HG02981 (cell line): Measurements from ENCODE around the gene TLR9.
A peak's percentile ranks its signal among the peaks of the same experiment; 100 is the strongest.

Source experiments
- ATAC-seq: cut with Tn5 transposase; IDR thresholded peaks from one replicate; pipeline ENCODE4 v1.9.1; 2021; ENCODE audit warnings: mild to moderate bottlenecking, moderate library complexity; ENCODE audit not compliant: unreplicated experiment

Gene TLR9

DNA sequence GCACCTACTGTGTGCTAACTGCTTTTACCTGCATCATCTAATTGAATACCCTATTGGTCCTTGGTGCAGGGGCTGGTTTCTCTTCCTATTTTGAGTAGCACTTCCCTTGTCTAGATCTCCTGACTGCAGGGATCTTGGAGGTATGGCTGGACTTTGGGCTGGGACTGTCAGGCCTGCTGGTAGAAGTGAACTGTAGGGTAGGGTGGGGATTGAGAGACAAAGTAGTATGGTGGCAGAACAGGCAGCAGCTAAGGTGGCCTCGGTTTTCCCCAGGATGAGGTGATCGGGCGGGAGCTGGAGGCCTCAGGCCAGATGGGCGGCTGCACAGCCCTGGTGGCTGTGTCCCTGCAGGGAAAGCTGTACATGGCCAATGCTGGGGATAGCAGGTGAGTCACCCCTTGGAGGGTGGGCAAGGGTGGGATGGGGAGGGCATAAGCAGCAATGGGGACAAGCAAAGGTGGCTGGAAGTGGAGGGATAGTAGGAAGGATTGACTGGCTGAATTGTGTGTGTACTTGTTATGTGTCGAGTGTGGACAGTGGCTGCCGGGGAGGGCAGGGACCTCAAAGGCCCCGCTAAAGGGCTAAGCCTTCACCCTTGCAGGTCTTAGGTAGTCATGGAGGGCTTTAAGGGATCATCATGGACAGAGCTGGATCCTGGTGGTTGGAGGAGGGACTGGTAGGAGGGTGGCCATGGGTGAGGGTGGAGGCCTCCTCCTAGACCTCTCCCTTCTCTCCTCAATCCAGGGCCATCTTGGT is 22.1 kb upstream of the TLR9 start:
- ATAC-seq = no peak

DNA sequence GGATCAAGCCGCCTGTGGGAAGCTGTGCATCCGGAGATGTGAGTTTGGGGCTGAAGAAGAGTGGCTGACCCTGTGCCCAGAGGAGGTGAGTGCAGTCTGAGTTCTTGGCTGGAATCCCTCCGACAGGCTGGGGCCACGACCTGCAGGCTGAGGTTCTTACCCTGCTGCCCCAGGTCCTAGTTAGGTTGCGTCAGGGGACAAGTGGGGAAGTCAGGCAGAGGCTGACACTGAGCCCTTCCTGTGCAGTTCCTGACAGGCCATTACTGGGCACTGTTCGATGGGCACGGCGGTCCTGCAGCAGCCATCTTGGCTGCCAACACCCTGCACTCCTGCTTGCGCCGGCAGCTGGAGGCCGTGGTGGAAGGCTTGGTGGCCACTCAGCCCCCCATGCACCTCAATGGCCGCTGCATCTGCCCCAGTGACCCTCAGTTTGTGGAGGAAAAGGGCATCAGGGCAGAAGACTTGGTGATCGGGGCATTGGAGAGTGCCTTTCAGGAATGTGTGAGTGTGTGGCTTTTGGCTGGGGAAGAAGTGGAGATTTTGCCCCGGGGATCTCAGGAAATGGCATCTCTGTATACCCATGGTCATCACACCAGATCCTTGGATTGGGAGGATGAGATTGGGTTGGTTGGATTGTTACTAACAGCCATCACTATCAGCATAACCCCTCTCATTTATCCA is 21.4 kb upstream of the TLR9 start:
- no peak for ATAC-seq

DNA sequence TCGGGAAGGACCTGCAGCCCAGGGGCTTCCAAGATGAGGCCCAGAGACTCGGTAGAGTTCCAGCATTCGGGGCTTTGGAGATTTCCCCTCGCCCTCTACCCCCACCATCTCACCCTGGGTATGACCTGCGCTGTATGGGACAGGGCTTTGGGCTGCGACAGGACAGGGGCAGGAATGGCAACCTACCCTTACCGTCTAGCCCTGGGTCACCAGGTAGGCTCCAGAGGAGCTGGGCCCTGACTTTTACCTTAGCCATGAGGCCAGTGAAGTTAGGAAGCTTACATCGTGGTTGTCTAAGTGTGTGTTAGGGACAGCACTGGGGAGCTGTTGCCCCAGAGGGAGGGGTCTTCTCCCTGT is 20.8 kb upstream of the TLR9 start:
- no peak for ATAC-seq

DNA sequence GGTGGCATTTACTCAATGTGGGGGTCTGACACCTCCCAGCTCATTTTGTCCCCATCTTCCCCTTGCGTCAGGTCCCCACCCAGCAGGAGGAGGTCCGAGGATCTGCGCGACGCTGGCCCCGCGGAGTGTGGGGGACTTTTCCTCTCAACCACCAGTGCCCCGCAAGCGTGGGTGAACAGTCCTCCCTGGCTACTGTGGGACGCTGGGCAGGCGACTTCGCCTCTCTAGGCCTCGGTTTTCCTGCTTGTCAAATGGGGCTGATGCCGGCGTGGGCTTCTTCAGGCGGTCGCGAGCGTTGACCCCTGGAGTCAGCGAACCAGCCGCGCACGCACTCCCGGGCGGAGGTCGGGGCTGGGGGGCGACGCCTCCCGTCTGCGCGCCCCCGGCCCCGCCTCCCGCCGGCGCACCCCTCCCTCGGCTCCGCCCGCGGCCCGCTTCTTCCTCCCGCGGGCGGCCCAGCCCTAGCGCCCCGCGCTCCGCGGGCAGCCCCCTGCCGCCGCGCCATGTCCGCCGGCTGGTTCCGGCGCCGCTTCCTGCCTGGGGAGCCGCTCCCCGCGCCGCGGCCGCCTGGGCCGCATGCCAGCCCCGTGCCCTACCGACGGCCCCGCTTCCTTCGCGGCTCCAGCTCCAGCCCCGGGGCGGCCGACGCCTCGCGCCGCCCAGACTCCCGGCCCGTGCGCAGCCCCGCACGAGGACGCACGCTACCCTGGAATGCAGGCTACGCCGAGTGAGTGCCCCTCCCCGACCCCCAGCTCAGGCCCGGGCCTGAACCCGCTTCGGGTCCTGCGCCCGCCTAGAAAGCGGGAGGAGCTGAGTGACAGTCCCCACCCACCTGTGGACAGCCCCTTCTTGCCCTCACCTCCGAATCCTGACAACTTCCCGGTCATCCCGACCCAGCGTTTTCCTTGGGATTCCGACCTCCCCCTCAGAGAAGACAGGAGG is 20.1 kb upstream of the TLR9 start, which contains the start of gene PPM1M:
PPM1M (plus strand) TSS at position 438 of the 942 bp plus-strand sequence; CDS start at position 504, 66 bp downstream.
- ATAC-seq = no peak

DNA sequence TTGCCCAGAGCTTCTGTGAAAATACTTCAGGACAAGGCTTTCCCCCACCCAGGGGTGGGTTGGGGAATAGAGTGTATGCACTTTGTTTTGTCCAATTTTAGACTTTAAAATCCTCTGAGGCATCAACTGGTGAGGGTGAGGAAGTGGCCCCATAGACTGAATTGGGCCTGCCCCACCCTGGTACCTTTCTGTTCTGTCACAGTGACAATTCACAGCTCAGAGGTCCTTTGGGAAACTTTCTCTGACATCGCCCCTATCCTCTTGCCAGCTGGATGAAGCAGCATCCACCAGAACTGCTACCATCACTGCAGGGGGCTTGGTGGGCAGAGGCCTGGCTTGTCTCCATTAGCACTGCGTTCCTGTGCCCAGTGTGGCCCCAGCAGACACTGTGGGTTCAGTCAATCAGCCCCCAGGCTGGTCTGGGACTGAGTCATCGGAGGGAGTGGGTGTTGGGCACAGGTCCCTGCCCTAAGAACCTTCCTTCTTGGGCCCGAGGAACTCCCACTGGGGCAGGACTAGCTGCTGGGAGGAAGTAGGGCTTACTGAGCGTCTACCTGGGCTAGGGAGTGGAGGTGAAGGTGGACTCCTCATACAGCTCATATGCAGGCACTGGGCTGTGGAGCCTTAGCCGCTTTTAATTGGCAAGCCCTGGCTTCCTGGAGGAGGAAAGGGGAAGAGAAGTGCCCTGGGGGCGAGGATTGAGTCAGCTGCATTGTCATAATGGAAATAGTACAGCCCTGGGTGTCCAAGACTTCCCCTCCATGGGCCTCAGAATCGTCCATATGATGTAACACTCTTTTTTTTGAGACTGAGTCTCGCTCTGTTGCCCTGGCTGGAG is 18.6 kb upstream of the TLR9 start:
- ATAC-seq = peak; percentile 40

DNA sequence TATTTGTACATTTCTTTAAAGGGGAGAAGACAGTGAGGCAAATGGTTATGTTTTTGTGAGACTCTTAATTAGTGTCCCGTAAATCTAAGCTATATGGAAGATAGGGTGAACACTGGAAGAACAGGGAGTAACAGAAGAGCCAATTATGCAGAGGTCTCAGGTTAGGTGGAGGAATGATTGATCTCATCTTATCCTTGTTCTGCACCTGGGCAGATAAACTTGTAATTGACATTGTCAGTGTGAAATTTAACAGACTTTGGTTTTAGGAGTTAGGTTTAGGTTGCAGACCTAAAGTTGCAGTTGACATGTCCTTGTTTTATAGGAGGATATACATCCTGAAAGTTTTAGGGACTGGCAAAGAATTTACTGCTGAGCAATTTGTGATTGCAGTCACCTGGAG is 16.6 kb upstream of the TLR9 start:
- ATAC-seq = no peak

DNA sequence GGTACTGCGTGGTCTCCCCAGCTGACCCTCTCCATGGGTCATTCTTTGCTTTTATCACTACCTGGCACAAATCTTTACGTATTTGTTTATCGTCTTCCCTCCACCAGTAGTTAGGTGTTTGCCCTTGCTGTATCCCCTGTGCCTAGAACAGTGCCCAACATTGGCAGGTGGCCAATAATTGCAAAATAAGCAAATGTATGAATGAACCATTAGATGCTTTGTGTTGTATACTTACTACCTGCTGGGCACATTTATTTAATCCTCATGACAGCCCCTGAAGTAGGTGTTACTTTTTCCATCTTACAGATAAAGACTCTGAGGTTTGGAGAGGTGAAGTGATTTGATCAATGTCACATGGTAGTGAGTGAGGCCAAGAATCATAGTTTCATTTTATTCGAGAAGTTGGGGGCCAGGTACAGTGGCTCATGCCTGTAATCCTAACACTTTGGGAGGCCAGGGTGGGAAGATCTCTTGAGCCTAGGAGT is 15.5 kb upstream of the TLR9 start:
- ATAC-seq = no peak

DNA sequence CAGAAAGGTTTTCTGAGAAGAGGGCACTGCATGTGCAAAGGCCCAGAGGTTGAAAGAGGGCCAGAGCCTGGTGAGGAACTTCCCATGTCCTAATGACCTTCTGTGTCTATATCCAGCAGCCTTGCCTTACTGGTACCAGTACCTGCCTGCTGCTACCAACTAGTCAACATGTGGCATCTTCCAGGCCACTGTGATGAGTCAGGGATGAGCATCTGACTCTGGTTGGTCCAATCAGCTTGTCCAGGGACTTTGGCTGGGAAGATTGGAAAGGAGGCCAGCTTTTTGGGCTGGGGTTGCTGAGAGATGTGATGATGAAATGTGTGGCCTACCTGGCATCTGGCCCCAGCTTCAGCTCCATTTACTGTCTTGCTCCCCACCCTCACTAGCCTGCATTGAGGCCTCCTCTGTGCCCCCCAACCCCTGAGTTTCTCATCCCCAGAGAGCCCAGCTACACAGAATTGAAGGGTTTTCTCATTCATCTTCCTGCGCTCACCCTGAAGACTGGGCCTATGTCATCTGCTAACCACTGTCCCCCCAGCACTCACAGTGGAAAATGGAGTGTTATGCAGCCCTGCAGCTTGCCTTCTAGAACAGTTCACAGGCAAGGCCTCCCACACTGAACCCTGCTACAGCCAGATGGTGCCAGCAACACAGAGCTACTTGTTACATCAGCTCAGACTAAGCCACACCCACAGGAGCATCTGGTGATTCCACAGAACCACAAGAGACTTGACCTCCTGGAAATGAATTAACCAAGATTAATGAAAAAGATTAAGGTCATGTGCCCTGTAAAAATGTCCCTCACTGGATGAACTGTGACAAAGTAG is 14.8 kb upstream of the TLR9 start:
- ATAC-seq = no peak

DNA sequence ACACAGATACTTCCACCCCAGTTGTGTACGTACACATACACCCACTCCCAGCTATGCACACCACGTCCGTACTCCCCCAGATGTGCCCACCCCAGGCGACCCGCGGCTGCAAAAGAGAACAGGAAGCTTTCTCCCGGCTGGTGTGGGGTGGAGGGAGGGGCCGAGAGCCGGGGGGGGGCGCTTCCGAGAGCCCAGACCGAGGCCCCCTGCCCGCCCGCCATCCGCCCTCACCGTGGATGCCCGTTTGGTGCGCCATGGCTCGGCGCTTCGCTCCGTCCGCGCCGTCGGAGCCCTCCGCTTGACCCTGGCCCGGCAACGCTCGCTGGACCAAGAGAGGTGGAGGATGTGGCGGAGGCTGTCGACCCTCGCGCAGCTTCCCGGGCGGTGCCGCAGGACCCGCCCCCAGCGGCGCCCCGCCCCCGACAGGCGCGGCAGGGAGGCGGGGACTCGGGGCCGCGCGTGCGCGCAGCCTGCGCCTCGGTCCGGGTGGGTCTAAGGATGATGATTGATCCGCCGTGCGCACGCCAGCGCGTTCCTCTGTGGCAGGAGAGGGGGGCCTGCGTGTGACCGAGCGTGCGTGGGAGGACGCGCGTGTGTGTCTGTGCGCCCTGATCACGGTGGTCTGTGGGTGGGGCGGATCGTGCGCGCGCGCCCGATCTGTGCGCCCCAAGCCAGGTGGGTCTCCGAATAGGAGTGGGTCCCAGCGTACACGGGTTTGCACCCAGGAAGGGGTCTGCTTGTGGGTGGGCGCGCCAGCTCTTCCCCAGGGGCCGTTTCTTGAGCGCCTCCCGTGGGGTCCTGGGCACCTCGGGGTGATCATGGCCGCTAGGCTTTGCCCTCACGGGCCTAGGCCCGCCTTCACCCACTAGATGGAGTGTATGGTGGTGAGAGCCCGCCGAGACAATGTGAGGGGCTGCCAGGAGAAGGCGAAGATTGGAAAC is 13.6 kb upstream of the TLR9 start, which contains the start of gene TWF2:
TWF2 (minus strand) TSS at position 398 of the 941 bp plus-strand sequence; CDS start at position 256, 142 bp downstream.
- ATAC-seq = peak; percentile 72

DNA sequence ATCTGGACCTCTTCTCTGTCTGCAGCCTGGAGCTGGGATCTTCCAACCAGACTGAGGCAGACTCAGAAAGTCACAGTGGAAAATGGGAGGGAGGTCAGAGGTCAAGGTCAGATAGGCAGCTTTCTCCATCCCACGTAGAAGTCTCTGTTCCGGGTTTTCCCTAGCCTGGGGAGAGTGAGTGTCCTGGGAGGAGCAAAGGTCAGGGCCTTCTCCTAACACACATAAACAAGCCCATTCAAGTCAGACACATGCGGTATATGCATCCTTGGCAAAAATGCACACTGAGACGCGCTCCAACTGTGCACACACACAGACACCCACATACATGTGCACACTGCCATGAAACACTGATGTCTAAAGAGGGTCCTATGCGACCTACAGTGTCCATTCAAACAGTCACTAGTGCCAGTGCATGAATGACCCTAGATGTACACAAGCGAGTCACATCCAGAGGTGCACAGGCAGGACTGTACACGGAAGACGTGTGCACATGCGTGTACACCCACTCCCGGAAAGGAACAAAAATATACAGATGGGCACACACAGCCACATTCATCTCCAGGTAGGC is 12.8 kb upstream of the TLR9 start:
- ATAC-seq = no peak

DNA sequence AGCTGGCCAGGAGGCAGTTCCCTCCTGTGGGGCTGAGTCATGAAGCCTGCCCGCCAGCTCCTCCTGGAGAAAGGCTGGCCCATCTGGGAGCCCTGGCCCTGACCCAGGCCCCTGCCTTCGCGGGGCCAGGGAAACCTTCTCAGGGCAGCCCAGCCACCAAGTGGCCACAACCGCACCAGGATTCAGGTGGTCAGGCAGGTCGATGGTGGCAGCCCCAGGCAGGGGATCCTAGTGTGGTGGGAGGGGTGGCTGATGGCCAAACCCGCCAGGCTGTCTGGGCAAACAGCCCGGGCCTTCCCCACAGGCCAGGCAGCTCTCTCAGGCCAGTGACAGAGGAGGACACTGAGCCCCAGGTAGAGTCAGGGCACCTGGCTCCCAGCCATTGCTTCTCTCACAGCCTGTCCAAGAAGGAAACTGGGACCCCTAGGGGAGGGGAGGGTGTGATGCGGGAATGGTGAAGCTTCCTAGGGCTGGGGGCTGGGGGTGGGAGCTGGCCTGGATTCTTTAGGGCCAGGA is 12.3 kb upstream of the TLR9 start:
- no peak for ATAC-seq

DNA sequence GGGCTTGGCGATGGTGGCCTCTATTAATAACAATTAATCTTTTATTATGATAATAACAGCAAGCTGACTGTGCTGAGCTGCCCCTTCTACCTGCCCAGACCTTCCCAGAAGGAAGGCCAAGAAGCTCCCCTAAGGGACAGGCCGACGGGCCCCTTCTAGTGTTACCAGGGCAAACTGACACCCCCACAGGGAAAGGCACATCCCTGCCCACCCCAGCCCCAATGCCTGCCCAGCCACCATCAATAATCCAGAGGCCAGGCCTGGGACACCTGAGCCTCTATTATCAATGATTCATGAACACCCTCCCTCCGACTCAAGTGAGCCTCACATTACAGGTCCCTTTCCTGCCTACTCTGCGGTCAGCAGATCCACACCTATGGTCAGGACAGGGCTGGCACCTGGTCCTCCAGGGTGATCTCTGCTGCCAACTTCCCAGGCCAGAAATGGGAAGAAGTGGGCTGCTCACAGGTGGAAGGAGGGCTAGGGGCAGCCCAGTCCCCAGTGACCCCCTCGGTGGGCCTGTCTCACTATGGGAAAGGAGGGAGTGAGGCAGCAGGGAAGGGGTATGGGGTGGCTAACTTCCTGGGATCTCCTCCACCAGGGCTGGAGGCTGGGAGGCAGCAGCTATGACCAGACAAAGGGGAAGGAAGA is 11.7 kb upstream of the TLR9 start:
- ATAC-seq = no peak

DNA sequence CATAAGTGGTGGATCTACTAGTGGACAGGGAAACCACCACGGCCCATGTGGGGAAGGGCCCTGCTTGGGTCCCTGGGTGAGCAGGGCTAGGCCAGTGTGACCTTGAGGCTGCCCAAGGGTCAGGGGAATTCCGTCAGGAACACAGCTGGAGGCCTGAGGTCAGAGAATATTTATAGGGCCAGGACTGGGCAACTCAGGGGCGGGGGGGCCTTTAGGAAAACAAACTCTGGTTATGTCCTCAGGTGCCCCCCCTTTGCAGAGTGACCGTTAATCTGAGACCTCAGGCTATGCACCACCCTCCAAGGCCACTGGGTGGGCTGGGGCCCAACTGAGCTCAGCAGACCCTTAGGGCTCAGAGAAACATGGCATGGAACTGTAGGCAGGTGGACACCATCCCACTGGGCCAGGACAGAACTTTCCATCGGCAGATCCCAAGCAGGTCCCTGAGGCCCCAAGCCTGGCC is 11.0 kb upstream of the TLR9 start:
- no peak for ATAC-seq

DNA sequence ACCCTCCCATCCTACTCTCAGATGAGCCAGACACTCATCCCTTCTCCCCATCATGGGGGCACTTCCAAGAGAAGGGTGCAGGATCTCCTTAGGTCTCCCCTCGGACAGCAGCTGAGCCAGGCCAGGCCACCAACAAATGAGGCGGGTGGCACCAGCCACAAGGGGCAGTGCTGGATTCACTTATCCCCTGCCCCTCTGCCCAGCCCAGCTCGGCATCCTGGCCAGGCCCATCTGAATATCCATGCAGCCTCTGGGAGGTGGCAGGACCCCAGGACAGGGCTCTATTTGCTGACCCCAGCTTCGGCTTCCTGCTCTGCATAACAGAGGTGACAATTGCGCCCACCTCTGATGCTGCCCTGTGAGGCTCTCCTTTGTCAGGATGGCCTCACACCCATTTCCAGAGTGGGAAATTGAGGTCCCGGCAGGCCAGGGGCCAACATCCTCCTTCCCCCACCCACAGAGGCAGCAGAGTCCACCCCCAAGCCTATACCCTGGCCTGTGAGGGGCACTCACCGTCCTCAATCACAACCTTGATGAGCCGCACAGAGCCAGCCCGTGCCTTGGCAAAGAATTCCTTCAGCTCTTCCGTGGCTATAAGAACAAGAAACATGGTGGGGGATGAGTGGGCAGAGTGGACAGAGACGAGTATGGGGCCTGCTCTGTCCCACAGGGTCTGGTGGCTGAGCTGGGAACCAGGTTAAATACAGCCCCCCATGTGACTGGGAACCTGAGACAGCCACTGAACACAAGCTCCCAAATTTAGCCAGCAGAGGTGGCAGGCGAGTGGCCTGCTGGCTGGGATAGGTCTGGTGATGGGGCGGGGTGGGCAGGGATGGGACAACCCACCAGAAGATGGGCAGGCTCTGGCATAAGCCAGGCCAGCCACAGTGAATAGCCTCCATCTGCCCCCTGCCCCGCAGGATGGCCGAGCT is 9.3 kb upstream of the TLR9 start:
- no peak for ATAC-seq

DNA sequence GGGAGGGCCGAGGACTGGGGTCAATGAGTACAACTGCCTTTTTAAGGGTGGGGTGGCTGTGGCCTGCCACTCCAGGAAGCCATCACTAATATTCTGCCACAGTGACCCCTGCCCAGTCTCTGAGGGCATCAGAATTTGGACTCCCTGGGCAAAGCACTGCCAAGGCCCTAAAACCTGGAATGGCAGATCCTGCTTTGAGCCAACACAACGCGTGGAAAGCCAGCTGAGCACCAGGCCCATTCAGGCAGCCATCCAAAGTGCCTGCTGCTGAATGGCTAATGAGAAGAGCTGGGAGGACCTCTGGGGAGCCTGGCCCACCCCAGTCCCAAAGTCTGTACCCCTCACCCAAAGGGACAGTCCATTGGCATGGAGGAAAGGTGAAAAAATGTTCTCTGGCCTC is 8.5 kb upstream of the TLR9 start:
- ATAC-seq = no peak

DNA sequence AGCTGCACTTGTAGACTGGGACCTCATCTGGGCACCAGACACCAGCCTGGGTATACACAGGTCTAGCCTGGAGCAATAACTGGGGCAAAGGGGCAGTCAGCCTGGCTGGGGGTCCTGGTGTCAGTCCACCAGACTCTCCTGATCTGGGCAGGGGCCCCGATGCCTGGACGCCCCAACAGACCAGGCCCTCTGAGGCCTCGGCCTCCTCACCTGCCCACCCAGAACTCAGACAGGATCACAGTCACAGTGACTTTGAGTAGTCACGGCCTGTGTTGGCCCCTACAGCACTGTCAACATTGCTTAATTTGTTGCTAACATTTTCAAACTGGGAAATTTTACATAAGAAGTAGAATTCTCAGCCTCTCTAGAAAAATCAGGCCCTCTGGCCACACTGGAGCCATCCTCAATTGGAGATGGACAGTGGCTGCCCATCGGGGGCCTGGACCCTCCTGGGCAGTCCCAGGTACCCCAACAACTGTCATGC is 7.7 kb upstream of the TLR9 start:
- no peak for ATAC-seq
